Stimulated activated CD8-positive, alpha-beta memory T cell treated with anti-CD3 and anti-CD28 coated beads, Interleukin-15, amount 100 ng/mL, for 4 hours (primary cell): ENCODE results near the gene KRTAP23-1.

Experiments
- DNase-seq, 2 donors: peaks; one replicate each; pipeline ENCODE4 v3.0.0-alpha.2; 2020; ENCODE audit warnings: low read depth in 2 of 2

KRTAP23-1 gene

GRCh38 chr21:30348506-30348905 is at the start of gene KRTAP23-1:
KRTAP23-1 (minus strand) TSS chr21:30348606; CDS start chr21:30348606, 0 bp downstream.
- no peak for DNase-seq

- no peak for DNase-seq
Observed at GRCh38 chr21:30395731-30396130, 47.3 kb upstream of the KRTAP23-1 start, which contains the start of gene KRTAP13-1. KRTAP13-1 (plus strand) TSS chr21:30396031; CDS start chr21:30396087, 56 bp downstream.

- DNase-seq: no peak
Observed at GRCh38 chr21:30391492-30392025, 43.2 kb upstream of the KRTAP23-1 start.

- no peak for DNase-seq
Observed at GRCh38 chr21:30382201-30382600, 33.8 kb upstream of the KRTAP23-1 start.

- no peak for DNase-seq
Observed at GRCh38 chr21:30372139-30372770, 23.8 kb upstream of the KRTAP23-1 start, which contains the start of gene KRTAP13-2. KRTAP13-2 (minus strand) TSS chr21:30372271; CDS start chr21:30372213, 58 bp downstream.

- no peak for DNase-seq
Observed at GRCh38 chr21:30355906-30356305, 7.5 kb upstream of the KRTAP23-1 start.

GRCh38 chr21:30354308-30355005 is 6.1 kb upstream of the KRTAP23-1 start:
- DNase-seq: no peak

GRCh38 chr21:30351534-30351933 is 3.1 kb upstream of the KRTAP23-1 start:
- DNase-seq: no peak

- no peak for DNase-seq
Observed at GRCh38 chr21:30349572-30349971, 1.2 kb upstream of the KRTAP23-1 start.

GRCh38 chr21:30345014-30345413 is 3.4 kb downstream of the KRTAP23-1 start:
- no peak for DNase-seq

GRCh38 chr21:30340714-30341573 is 7.5 kb downstream of the KRTAP23-1 start:
- no peak for DNase-seq

- no peak for DNase-seq
Observed at GRCh38 chr21:30338717-30339116, 9.7 kb downstream of the KRTAP23-1 start.

GRCh38 chr21:30337772-30338171 is 10.6 kb downstream of the KRTAP23-1 start:
- DNase-seq: no peak

GRCh38 chr21:30337276-30337744 is 11.1 kb downstream of the KRTAP23-1 start, which contains the start of gene KRTAP27-1:
KRTAP27-1 (minus strand) TSS chr21:30337694; CDS start chr21:30337668, 26 bp downstream.
- DNase-seq: no peak

- DNase-seq: no peak
Observed at GRCh38 chr21:30336596-30336995, 11.8 kb downstream of the KRTAP23-1 start.

GRCh38 chr21:30333736-30334135 is 14.7 kb downstream of the KRTAP23-1 start:
- no peak for DNase-seq

GRCh38 chr21:30332681-30333080 is 15.7 kb downstream of the KRTAP23-1 start:
- DNase-seq: no peak

GRCh38 chr21:30329203-30329875 is 19.1 kb downstream of the KRTAP23-1 start:
- DNase-seq: no peak

- no peak for DNase-seq
Observed at GRCh38 chr21:30326390-30326789, 22.0 kb downstream of the KRTAP23-1 start.

- no peak for DNase-seq
Observed at GRCh38 chr21:30320215-30320614, 28.2 kb downstream of the KRTAP23-1 start, which contains the start of gene KRTAP26-1. KRTAP26-1 (minus strand) TSS chr21:30320315; CDS start chr21:30320035, 280 bp downstream.

- no peak for DNase-seq
Observed at GRCh38 chr21:30315701-30316100, 32.7 kb downstream of the KRTAP23-1 start.
